Measurements from ENCODE around the gene CDH12.
"Not testable (repeated sequence)": the region's sequence is repeated elsewhere in the genome, so short reads cannot be mapped to it uniquely, and the experiment has no call there.

CDH12 gene

GRCh38 chr5:22541037-22541436 lies 312.1 kb downstream of the CDH12 start:
- H3K9me3 Mint-ChIP-seq, result peaks cover 11% of the 10 kb centered on the region
- H3K27ac Mint-ChIP-seq, result no peak overlapping the region
- H3K4me3 Mint-ChIP-seq, result no peak overlapping the region
- H3K27me3 Mint-ChIP-seq (ENCODE audit: low read depth), result no peaks in the 10 kb centered on the region
- peaks cover 2% of the 10 kb centered on the region for H3K36me3 Mint-ChIP-seq (ENCODE audit: low read depth)
- H3K4me1 Mint-ChIP-seq (ENCODE audit: low read depth), result no peaks in the 10 kb centered on the region

GRCh38 chr5:22539762-22540161 lies 313.4 kb downstream of the CDH12 start:
- H3K4me3 Mint-ChIP-seq, result no peak overlapping the region
- peaks cover 11% of the 10 kb centered on the region for H3K9me3 Mint-ChIP-seq

GRCh38 chr5:22531986-22532385 lies 321.2 kb downstream of the CDH12 start:
- H3K4me1 Mint-ChIP-seq (ENCODE audit: low read depth), result no peaks in the 10 kb centered on the region
- H3K27me3 Mint-ChIP-seq (ENCODE audit: low read depth), result no peaks in the 10 kb centered on the region
- no peaks in the 10 kb centered on the region for H3K36me3 Mint-ChIP-seq (ENCODE audit: low read depth)
- peaks cover 6% of the 10 kb centered on the region for H3K9me3 Mint-ChIP-seq
- no peak overlapping the region for H3K27ac Mint-ChIP-seq
- H3K4me3 Mint-ChIP-seq, result no peak overlapping the region

More at GRCh38 chr5:22539762-22540161, 313.4 kb downstream of the CDH12 start:
- Mint-ChIP-seq H3K4me1 (ENCODE audit: low read depth) (no peaks in the 10 kb centered on the region), H3K36me3 (ENCODE audit: low read depth) (peaks cover 2% of the 10 kb centered on the region), H3K27me3 (ENCODE audit: low read depth) (no peaks in the 10 kb centered on the region), H3K27ac (no peak overlapping the region)

- Mint-ChIP-seq H3K4me1 (ENCODE audit: low read depth) (no peaks in the 10 kb centered on the region), H3K27me3 (ENCODE audit: low read depth) (no peaks in the 10 kb centered on the region), H3K36me3 (ENCODE audit: low read depth) (no peaks in the 10 kb centered on the region), H3K27ac (no peak overlapping the region), H3K9me3 (peaks cover 10% of the 10 kb centered on the region), H3K4me3 (no peak overlapping the region)
These were observed 331.6 kb downstream of the CDH12 start for GRCh38 chr5:22521521-22521920.

GRCh38 chr5:22516497-22516896 lies 336.6 kb downstream of the CDH12 start:
- not testable (repeated sequence) for H3K27me3 Mint-ChIP-seq (ENCODE audit: low read depth); H3K27ac Mint-ChIP-seq; H3K4me3 Mint-ChIP-seq; H3K9me3 Mint-ChIP-seq; H3K4me1 Mint-ChIP-seq (ENCODE audit: low read depth); H3K36me3 Mint-ChIP-seq (ENCODE audit: low read depth)

- peaks cover 14% of the 10 kb centered on the region for H3K9me3 Mint-ChIP-seq
- no peaks in the 10 kb centered on the region for H3K36me3 Mint-ChIP-seq (ENCODE audit: low read depth)
- H3K4me1 Mint-ChIP-seq (ENCODE audit: low read depth), result no peaks in the 10 kb centered on the region
- H3K27ac Mint-ChIP-seq, result no peak overlapping the region
- no peaks in the 10 kb centered on the region for H3K27me3 Mint-ChIP-seq (ENCODE audit: low read depth)
- no peak overlapping the region for H3K4me3 Mint-ChIP-seq
These were observed 338.9 kb downstream of the CDH12 start for GRCh38 chr5:22514231-22514630.

- Mint-ChIP-seq H3K27ac (no peak overlapping the region), H3K27me3 (ENCODE audit: low read depth) (no peaks in the 10 kb centered on the region), H3K36me3 (ENCODE audit: low read depth) (no peaks in the 10 kb centered on the region), H3K4me1 (ENCODE audit: low read depth) (no peaks in the 10 kb centered on the region), H3K9me3 (peaks cover 20% of the 10 kb centered on the region), H3K4me3 (no peak overlapping the region)
These were observed 347.3 kb downstream of the CDH12 start for GRCh38 chr5:22505891-22506290.

GRCh38 chr5:22504411-22504810 lies 348.7 kb downstream of the CDH12 start:
- Mint-ChIP-seq H3K36me3 (ENCODE audit: low read depth) (no peaks in the 10 kb centered on the region), H3K27me3 (ENCODE audit: low read depth) (no peaks in the 10 kb centered on the region), H3K27ac (no peak overlapping the region), H3K4me3 (no peak overlapping the region), H3K9me3 (peaks cover 16% of the 10 kb centered on the region), H3K4me1 (ENCODE audit: low read depth) (no peaks in the 10 kb centered on the region)

- Mint-ChIP-seq H3K4me3 (no peak overlapping the region), H3K9me3 (peaks cover 14% of the 10 kb centered on the region), H3K36me3 (ENCODE audit: low read depth) (no peaks in the 10 kb centered on the region), H3K4me1 (ENCODE audit: low read depth) (no peaks in the 10 kb centered on the region), H3K27me3 (ENCODE audit: low read depth) (no peaks in the 10 kb centered on the region), H3K27ac (no peak overlapping the region)
These were observed 352.6 kb downstream of the CDH12 start for GRCh38 chr5:22500556-22500955.

- Mint-ChIP-seq H3K27ac (no peak overlapping the region), H3K4me3 (no peak overlapping the region), H3K36me3 (ENCODE audit: low read depth) (no peaks in the 10 kb centered on the region), H3K4me1 (ENCODE audit: low read depth) (no peaks in the 10 kb centered on the region), H3K27me3 (ENCODE audit: low read depth) (no peaks in the 10 kb centered on the region), H3K9me3 (peaks cover 32% of the 10 kb centered on the region)
These were observed 356.5 kb downstream of the CDH12 start for GRCh38 chr5:22496666-22497065.

GRCh38 chr5:22495016-22495720 lies 358.0 kb downstream of the CDH12 start:
- Mint-ChIP-seq H3K36me3 (ENCODE audit: low read depth) (no peaks in the 10 kb centered on the region), H3K27me3 (ENCODE audit: low read depth) (no peaks in the 10 kb centered on the region), H3K9me3 (peaks cover 42% of the 10 kb centered on the region), H3K4me1 (ENCODE audit: low read depth) (no peaks in the 10 kb centered on the region), H3K27ac (no peak overlapping the region), H3K4me3 (no peak overlapping the region)

GRCh38 chr5:22488427-22488826 lies 364.7 kb downstream of the CDH12 start:
- H3K4me3 Mint-ChIP-seq, result no peak overlapping the region
- H3K27ac Mint-ChIP-seq, result no peak overlapping the region
- no peaks in the 10 kb centered on the region for H3K4me1 Mint-ChIP-seq (ENCODE audit: low read depth)
- no peaks in the 10 kb centered on the region for H3K27me3 Mint-ChIP-seq (ENCODE audit: low read depth)
- no peaks in the 10 kb centered on the region for H3K36me3 Mint-ChIP-seq (ENCODE audit: low read depth)
- H3K9me3 Mint-ChIP-seq, result peaks cover 25% of the 10 kb centered on the region

GRCh38 chr5:22480305-22480704 lies 372.8 kb downstream of the CDH12 start:
- Mint-ChIP-seq H3K36me3 (ENCODE audit: low read depth) (no peaks in the 10 kb centered on the region), H3K4me3 (no peak overlapping the region), H3K4me1 (ENCODE audit: low read depth) (no peaks in the 10 kb centered on the region), H3K27me3 (ENCODE audit: low read depth) (no peaks in the 10 kb centered on the region), H3K27ac (no peak overlapping the region), H3K9me3 (peaks cover 21% of the 10 kb centered on the region)

GRCh38 chr5:22473886-22474285 lies 379.3 kb downstream of the CDH12 start:
- no peak overlapping the region for H3K4me3 Mint-ChIP-seq
- no peaks in the 10 kb centered on the region for H3K36me3 Mint-ChIP-seq (ENCODE audit: low read depth)
- no peak overlapping the region for H3K27ac Mint-ChIP-seq
- no peaks in the 10 kb centered on the region for H3K27me3 Mint-ChIP-seq (ENCODE audit: low read depth)
- H3K9me3 Mint-ChIP-seq, result peaks cover 27% of the 10 kb centered on the region
- H3K4me1 Mint-ChIP-seq (ENCODE audit: low read depth), result no peaks in the 10 kb centered on the region

GRCh38 chr5:22471154-22471553 lies 382.0 kb downstream of the CDH12 start:
- H3K27ac Mint-ChIP-seq, result no peak overlapping the region

GRCh38 chr5:22470408-22470807 lies 382.7 kb downstream of the CDH12 start:
- Mint-ChIP-seq H3K4me3 (no peak overlapping the region), H3K4me1 (ENCODE audit: low read depth) (no peaks in the 10 kb centered on the region), H3K36me3 (ENCODE audit: low read depth) (no peaks in the 10 kb centered on the region), H3K9me3 (peaks cover 26% of the 10 kb centered on the region), H3K27me3 (ENCODE audit: low read depth) (no peaks in the 10 kb centered on the region), H3K27ac (no peak overlapping the region)

More at GRCh38 chr5:22471154-22471553, 382.0 kb downstream of the CDH12 start:
- Mint-ChIP-seq H3K4me3 (no peak overlapping the region), H3K9me3 (peaks cover 19% of the 10 kb centered on the region), H3K36me3 (ENCODE audit: low read depth) (no peaks in the 10 kb centered on the region), H3K27me3 (ENCODE audit: low read depth) (no peaks in the 10 kb centered on the region), H3K4me1 (ENCODE audit: low read depth) (no peaks in the 10 kb centered on the region)

Measured in T-helper 1 cell treated with Interleukin-12 subunit alpha and Interleukin-12 subunit beta and Interleukin-4 antibody, amounts not matched to agents 30 μg/mL and 1 μg/mL, for 36 hours (primary cell).